ENCODE results near the gene TNXB. TPM values are rescaled to one million over a fixed set of nuclear protein-coding genes. Genes with fewer than 3 reads are reported as not detected.
"Not testable (repeated sequence)": the region's sequence is repeated elsewhere in the genome, so short reads cannot be mapped to it uniquely, and the experiment has no call there.

Gene TNXB
- total RNA-seq, 1 experiment from 2014 or later = 0.22 TPM

DNA sequence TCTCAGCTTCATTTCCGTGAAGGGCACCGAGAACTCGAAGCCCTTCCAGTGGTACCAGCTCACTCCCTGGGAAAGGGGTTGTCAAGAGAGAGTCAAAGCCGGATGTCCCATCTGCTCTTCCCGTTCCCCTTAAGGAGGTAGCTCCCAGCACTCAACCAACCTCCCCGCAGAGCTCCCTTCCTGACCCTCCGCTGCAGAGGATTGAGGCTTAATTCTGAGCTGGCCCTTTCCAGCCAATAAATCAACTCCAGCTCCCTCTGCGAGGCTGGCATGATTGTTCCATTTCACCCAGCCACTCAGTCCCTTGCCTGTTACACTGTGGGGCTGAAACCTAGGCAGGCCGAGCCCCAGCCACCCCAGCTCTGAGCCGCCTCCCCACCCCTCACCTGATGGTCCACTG is 67.8 kb downstream of the TNXB start:
- not testable (repeated sequence) for DNase-seq; H4K20me1 ChIP-seq (ENCODE audit: insufficient read depth, low read depth, low read length); H3K9me2 ChIP-seq (replicated peaks; ENCODE audit: insufficient read depth, low read length); H3K4me3 ChIP-seq (ENCODE audit: low read length); H3K79me2 ChIP-seq (ENCODE audit: low read length); H3K4me1 ChIP-seq (ENCODE audit: low read length); H3K9ac ChIP-seq (ENCODE audit: low read length); H2AFZ ChIP-seq (ENCODE audit: low read length); H3K27ac ChIP-seq (ENCODE audit: low read length); H3K9me3 ChIP-seq (ENCODE audit: low read length); H3K36me3 ChIP-seq (ENCODE audit: insufficient read depth, low read length); H3K4me2 ChIP-seq (ENCODE audit: low read depth, low read length, poor library complexity, severe bottlenecking); H3K27me3 ChIP-seq (ENCODE audit: low read length)

DNA sequence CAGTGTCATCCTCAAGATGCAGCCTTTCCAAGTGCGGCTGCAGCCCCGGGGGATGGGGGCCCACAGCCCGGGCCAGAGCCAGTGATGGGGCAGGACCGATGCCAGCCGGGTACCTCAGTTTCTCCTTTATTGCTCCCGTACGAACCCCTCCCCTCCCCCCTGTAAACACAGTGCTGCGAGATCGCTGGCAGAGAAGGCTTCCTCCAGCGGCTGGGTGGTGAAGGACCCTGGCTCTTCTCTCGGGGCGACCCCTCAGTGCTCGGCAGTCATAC is 68.2 kb downstream of the TNXB start:
- not testable (repeated sequence) for H3K9ac ChIP-seq (ENCODE audit: low read length); H3K4me2 ChIP-seq (ENCODE audit: low read depth, low read length, poor library complexity, severe bottlenecking); H4K20me1 ChIP-seq (ENCODE audit: insufficient read depth, low read depth, low read length); H3K9me2 ChIP-seq (replicated peaks; ENCODE audit: insufficient read depth, low read length); H3K36me3 ChIP-seq (ENCODE audit: insufficient read depth, low read length); DNase-seq; H3K27ac ChIP-seq (ENCODE audit: low read length); H3K9me3 ChIP-seq (ENCODE audit: low read length); H3K27me3 ChIP-seq (ENCODE audit: low read length); H2AFZ ChIP-seq (ENCODE audit: low read length); H3K4me3 ChIP-seq (ENCODE audit: low read length); H3K4me1 ChIP-seq (ENCODE audit: low read length); H3K79me2 ChIP-seq (ENCODE audit: low read length)

DNA sequence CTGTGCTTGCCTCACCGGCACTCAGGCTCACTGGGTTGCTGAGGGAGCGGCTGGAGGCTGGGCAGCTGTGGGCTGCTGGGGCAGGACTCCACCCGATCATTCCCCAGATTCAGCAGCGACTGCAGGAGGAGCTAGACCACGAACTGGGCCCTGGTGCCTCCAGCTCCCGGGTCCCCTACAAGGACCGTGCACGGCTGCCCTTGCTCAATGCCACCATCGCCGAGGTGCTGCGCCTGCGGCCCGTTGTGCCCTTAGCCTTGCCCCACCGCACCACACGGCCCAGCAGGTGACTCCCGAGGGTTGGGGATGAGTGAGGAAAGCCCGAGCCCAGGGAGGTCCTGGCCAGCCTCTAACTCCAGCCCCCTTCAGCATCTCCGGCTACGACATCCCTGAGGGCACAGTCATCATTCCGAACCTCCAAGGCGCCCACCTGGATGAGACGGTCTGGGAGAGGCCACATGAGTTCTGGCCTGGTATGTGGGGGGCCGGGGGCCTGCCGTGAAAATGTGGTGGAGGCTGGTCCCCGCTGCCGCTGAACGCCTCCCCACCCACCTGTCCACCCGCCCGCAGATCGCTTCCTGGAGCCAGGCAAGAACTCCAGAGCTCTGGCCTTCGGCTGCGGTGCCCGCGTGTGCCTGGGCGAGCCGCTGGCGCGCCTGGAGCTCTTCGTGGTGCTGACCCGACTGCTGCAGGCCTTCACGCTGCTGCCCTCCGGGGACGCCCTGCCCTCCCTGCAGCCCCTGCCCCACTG is 68.7 kb downstream of the TNXB start:
- H3K9me3 ChIP-seq (ENCODE audit: low read length); H3K4me1 ChIP-seq (ENCODE audit: low read length); H3K79me2 ChIP-seq (ENCODE audit: low read length); H3K4me3 ChIP-seq (ENCODE audit: low read length); H3K9me2 ChIP-seq (replicated peaks; ENCODE audit: insufficient read depth, low read length); H2AFZ ChIP-seq (ENCODE audit: low read length); H3K9ac ChIP-seq (ENCODE audit: low read length); H3K4me2 ChIP-seq (ENCODE audit: low read depth, low read length, poor library complexity, severe bottlenecking); DNase-seq; H4K20me1 ChIP-seq (ENCODE audit: insufficient read depth, low read depth, low read length); H3K36me3 ChIP-seq (ENCODE audit: insufficient read depth, low read length); H3K27ac ChIP-seq (ENCODE audit: low read length); H3K27me3 ChIP-seq (ENCODE audit: low read length): not testable (repeated sequence)

DNA sequence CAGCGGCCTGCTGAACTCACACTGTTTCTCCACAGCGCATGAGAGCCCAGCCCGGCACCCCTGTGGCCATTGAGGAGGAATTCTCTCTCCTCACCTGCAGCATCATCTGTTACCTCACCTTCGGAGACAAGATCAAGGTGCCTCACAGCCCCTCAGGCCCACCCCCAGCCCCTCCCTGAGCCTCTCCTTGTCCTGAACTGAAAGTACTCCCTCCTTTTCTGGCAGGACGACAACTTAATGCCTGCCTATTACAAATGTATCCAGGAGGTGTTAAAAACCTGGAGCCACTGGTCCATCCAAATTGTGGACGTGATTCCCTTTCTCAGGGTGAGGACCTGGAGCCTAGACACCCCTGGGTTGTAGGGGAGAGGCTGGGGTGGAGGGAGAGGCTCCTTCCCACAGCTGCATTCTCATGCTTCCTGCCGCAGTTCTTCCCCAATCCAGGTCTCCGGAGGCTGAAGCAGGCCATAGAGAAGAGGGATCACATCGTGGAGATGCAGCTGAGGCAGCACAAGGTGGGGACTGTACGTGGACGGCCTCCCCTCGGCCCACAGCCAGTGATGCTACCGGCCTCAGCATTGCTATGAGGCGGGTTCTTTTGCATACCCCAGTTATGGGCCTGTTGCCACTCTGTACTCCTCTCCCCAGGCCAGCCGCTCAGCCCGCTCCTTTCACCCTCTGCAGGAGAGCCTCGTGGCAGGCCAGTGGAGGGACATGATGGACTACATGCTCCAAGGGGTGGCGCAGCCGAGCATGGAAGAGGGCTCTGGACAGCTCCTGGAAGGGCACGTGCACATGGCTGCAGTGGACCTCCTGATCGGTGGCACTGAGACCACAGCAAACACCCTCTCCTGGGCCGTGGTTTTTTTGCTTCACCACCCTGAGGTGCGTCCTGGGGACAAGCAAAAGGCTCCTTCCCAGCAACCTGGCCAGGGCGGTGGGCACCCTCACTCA is 69.5 kb downstream of the TNXB start:
- H3K4me1 ChIP-seq (ENCODE audit: low read length); H3K9ac ChIP-seq (ENCODE audit: low read length); H2AFZ ChIP-seq (ENCODE audit: low read length); H3K4me2 ChIP-seq (ENCODE audit: low read depth, low read length, poor library complexity, severe bottlenecking); H3K27ac ChIP-seq (ENCODE audit: low read length); DNase-seq; H3K79me2 ChIP-seq (ENCODE audit: low read length); H3K4me3 ChIP-seq (ENCODE audit: low read length); H3K27me3 ChIP-seq (ENCODE audit: low read length); H4K20me1 ChIP-seq (ENCODE audit: insufficient read depth, low read depth, low read length); H3K9me2 ChIP-seq (replicated peaks; ENCODE audit: insufficient read depth, low read length); H3K36me3 ChIP-seq (ENCODE audit: insufficient read depth, low read length); H3K9me3 ChIP-seq (ENCODE audit: low read length): not testable (repeated sequence)

DNA sequence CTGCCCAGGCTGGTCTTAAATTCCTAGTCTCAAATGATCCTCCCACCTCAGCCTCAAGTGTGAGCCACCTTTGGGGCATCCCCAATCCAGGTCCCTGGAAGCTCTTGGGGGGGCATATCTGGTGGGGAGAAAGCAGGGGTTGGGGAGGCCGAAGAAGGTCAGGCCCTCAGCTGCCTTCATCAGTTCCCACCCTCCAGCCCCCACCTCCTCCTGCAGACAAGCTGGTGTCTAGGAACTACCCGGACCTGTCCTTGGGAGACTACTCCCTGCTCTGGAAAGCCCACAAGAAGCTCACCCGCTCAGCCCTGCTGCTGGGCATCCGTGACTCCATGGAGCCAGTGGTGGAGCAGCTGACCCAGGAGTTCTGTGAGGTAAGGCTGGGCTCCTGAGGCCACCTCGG is 70.3 kb downstream of the TNXB start:
- H3K36me3 ChIP-seq (ENCODE audit: insufficient read depth, low read length); H3K27me3 ChIP-seq (ENCODE audit: low read length); H3K4me3 ChIP-seq (ENCODE audit: low read length); H2AFZ ChIP-seq (ENCODE audit: low read length); H3K27ac ChIP-seq (ENCODE audit: low read length); H3K79me2 ChIP-seq (ENCODE audit: low read length); H4K20me1 ChIP-seq (ENCODE audit: insufficient read depth, low read depth, low read length); H3K4me1 ChIP-seq (ENCODE audit: low read length); H3K4me2 ChIP-seq (ENCODE audit: low read depth, low read length, poor library complexity, severe bottlenecking); DNase-seq; H3K9ac ChIP-seq (ENCODE audit: low read length); H3K9me3 ChIP-seq (ENCODE audit: low read length); H3K9me2 ChIP-seq (replicated peaks; ENCODE audit: insufficient read depth, low read length): not testable (repeated sequence)

DNA sequence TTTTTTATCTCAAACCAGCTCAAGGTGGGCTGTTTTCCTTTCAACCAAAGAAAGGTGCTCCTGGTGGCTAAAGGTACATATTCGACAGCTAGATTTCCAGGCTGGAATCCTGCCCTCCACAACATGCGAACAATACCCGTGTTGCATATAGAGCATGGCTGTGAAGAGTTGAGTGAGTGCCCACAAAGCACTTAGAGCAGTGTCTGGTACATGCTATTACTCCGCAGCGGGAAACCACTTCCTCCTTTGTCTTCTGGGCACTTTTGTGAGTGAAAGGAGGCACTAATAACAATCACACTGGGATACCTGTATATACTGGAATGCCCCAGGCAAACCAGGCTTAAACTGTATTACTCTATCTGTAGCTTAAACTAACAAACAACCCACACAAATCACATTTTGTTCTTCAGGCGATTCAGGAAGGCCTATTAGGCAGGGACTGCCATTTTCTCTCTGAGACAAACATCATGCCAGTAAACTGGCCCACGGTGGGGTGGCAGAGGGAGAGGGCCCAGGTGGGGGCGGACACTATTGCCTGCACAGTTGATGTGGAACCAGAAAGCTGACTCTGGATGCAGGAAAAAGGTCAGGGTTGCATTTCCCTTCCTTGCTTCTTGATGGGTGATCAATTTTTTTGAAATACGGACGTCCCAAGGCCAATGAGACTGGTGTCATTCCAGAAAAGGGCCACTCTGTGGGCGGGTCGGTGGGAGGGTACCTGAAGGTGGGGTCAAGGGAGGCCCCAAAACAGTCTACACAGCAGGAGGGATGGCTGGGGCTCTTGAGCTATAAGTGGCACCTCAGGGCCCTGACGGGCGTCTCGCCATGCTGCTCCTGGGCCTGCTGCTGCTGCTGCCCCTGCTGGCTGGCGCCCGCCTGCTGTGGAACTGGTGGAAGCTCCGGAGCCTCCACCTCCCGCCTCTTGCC is 71.3 kb downstream of the TNXB start, which contains the start of gene CYP21A2:
Gene CYP21A2 (plus strand): TSS at position 818 of the 927 bp plus-strand sequence. CDS start 8 bp downstream, at position 826.
- H3K4me3 ChIP-seq (ENCODE audit: low read length); H3K9me3 ChIP-seq (ENCODE audit: low read length); H3K4me2 ChIP-seq (ENCODE audit: low read depth, low read length, poor library complexity, severe bottlenecking); H3K79me2 ChIP-seq (ENCODE audit: low read length); H4K20me1 ChIP-seq (ENCODE audit: insufficient read depth, low read depth, low read length); H3K27ac ChIP-seq (ENCODE audit: low read length); H3K9ac ChIP-seq (ENCODE audit: low read length); H2AFZ ChIP-seq (ENCODE audit: low read length); H3K27me3 ChIP-seq (ENCODE audit: low read length); H3K36me3 ChIP-seq (ENCODE audit: insufficient read depth, low read length); H3K9me2 ChIP-seq (replicated peaks; ENCODE audit: insufficient read depth, low read length); H3K4me1 ChIP-seq (ENCODE audit: low read length); DNase-seq: not testable (repeated sequence)

DNA sequence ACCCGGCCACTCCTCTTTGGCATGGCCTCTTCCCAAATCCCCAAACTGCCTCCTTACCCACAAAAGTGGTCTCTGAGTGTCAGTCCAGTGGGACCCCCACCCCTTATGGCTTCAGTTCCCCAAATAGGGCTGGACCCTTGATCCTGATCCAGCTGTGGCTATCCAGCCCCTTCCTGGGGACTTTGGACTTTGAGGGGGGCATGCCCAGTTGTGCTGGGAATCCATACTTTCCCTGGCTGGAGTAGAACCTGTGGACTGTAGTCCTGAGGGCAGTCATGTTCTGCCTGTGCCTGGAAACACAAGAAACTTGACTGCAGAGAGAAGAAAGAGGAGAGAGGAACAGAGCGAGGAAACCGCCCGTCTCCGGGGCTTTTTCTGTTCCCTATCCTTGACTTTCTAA is 72.0 kb downstream of the TNXB start:
- not testable (repeated sequence) for H3K27ac ChIP-seq (ENCODE audit: low read length); H3K36me3 ChIP-seq (ENCODE audit: insufficient read depth, low read length); H3K4me2 ChIP-seq (ENCODE audit: low read depth, low read length, poor library complexity, severe bottlenecking); H2AFZ ChIP-seq (ENCODE audit: low read length); H3K9me2 ChIP-seq (replicated peaks; ENCODE audit: insufficient read depth, low read length); H3K9ac ChIP-seq (ENCODE audit: low read length); H3K79me2 ChIP-seq (ENCODE audit: low read length); DNase-seq; H3K4me3 ChIP-seq (ENCODE audit: low read length); H3K4me1 ChIP-seq (ENCODE audit: low read length); H3K27me3 ChIP-seq (ENCODE audit: low read length); H4K20me1 ChIP-seq (ENCODE audit: insufficient read depth, low read depth, low read length); H3K9me3 ChIP-seq (ENCODE audit: low read length)
